ENCODE results near the gene TGM1.
"Not testable (repeated sequence)": the region's sequence is repeated elsewhere in the genome, so short reads cannot be mapped to it uniquely, and the experiment has no call there.

The TGM1 gene

DNA sequence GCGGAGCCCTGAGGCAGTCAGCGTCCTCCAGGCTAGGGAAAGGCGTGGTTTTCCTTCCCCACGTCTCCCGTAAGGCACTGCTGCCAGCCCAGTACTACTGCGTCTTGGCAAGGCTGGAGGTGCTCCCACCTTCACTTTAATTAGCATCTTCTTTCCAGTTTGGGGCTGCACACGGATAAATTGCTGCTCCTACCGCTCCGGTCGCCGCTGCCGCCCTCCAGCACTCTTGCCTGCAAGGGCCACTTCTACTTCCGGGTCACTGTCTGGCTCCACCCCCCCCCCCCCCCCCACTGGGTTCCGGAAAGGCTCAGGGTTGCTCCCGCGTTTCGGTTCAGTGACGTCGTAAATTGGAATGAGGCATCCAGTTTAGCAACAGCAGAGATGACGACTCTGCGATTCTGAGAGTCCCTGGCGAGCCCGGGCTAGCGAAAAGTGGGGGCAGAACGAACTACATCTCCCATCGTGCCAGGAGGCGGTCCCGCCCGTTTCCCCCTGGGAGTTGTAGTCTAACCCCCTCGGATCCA lies 30.8 kb downstream of the TGM1 start, which contains the start of gene NEDD8:
Gene NEDD8, minus strand, starts transcription at position 247 of the 524 bp plus-strand sequence. Its CDS starts 100 bp downstream, at position 147.
- DNase-seq, result peak; percentile 90

DNA sequence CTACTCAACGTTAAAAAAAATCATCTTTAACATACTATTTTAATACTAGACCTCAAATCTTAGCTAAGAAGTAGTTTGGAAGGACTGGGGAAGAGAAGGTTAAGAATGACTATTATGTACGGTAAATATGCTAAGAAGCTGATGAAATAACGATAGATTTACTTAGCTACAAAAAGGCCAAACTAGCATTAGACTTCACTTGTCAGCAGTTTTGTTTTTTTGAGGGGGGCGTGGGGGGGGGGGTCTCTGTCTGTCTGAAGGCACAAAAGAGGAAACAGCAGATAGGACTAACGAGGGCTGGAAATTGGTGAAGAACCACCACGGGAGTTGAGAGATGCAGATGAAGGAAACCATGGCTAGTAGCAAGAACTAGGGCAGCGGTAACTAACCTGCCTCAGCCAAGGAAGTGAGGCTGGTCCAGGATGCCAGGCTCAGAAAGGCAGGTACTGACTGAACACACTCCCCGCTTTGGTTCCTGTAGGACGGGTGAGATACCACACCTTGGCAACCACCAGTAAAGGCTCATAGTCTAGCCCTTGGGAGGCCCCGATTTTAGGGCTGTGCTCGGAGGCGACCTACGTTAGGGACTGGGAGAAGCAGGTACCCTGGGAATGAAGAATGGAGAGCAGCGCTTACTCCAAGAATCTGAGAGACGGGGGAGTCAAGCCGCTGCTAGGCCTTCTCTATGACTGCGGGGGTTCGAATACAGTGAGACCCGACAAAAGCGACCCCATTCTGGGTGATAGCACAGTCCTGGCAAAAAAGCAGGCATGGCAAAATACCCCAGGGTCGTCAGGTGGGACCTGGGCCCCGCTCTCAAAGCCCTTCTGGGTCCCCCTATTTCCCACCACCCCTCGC lies 31.5 kb downstream of the TGM1 start:
- no peak for DNase-seq

DNA sequence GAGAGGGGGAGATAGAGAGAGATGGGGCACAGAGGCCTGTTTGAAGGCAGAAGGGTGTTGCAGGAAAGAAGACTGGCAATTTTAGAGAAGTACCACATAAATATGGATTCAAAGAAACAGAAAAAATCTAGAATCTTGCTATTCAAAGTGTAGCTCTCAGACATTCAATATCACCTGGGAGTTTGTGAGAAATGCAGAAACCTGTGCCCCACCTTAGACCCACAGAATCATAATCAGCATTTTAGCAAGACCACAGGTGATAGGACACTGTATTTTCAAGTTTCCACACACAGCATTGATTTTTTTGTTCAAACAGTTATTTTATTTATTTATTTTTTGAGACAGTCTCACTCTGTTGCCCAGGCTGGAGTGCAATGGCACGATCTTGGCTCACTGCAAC lies 34.1 kb downstream of the TGM1 start:
- no peak for DNase-seq

DNA sequence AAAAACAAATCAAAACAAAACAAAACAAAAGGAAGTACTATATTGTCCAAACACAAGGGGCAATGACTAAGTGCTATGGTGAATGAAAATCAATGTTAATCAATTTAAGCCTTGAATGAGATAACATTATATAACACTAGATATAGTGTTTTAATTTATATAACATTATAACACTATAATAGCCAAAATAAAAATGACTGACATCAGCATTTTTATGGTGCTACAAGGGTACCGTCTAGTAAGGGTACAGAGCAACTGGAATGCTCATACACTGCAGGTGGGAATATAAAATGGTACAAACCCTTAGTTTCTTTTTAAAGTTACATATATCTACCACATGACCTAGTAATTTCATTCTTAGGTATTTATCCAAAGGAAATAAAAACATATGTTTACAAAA lies 36.5 kb downstream of the TGM1 start:
- DNase-seq, result no peak

DNA sequence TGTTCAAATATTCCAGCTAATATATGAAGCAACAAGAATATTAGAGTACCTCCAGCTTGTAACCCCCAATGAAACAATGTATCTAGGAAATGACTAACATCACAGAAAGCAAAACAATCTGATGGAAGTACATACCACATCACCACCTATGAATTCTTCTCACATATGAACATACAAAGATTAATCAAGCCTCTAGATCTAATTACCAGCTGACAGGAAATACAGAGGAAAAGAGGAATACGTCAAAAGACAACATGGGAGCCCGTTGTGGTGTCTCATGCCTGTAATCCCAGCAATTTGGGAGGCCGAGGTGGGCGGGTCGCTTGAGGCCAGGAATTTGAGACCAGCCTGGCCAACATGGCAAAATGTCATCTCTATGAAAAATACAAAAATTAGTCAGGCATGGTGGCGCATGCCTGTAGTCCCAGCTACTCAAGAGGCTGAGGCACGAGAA lies 38.3 kb downstream of the TGM1 start:
- DNase-seq, result no peak

DNA sequence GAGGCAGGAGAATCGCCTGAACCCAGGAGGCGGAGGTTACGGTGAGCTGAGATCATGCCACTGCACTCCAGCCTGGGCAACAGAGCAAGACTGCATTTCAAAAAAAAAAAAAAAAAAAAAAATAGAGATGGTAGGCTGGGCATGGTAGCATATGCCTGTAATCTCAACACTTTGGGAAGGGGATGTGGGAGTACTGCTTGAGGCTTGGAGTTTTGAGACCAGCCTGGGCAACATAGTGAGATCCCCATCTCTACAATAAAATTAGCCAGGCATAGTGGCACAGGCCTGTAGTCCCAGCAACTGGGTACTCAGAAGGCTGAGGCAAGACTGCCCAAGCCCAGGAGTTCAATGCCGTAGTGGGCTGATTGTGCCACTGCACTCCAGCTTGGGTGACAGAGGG lies 40.0 kb downstream of the TGM1 start:
- not testable (repeated sequence) for DNase-seq

DNA sequence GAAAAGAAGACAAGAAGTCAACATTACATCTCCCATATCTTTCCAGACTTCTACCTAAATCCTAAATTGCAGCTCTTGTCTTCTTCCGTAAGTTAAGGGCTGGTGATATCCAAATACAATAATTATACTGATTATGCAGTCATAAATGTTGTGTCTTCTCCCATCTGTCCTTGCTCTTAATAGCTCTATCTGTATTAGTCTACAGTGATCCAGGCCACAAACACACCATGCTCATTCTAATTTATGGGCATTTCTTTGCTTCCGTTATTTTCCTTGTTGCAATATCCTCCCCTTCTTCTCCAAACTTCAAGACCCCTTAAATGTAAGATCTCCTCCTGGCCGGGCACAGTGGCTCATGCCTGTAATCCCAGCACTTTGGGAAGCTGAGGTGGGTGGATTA lies 43.5 kb downstream of the TGM1 start:
- DNase-seq, result no peak

DNA sequence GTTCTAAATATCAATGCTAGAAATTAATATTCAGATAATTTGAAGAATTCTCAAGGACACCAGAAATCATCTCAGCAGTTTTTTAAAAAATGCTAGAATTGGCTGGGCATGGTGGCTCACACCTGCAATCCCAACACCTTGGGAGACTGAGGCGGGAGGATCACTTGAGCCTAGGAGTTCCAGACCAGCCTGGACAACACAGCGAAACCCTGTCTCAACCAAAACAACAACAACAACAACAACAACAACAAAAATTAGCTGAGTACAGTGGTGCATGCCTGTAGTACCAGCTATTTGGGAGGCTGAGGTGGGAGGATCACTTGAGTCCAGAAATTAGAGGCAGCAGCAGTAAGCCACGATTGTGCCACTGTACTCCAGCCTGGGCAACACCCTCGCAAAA lies 43.9 kb downstream of the TGM1 start:
- no peak for DNase-seq

DNA sequence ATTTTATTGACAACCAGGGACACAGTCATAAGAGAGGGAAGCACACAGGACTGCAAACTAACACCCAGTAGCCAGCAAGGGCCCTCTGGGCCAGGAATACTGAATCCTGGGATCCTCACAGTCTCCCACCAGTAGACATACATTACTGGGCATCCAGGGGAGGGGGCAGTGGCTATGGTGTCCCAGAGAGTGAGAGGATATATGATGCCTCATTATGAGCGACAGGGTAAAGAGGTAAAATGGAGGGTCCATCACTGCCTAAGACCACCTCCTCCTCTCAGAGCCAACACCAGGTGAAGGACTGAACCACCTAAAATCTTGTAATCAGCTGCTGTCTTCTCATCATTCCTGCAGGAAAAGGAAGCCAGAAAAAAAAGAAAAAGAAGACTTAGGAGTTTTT lies 46.1 kb downstream of the TGM1 start:
- not testable (repeated sequence) for DNase-seq

DNA sequence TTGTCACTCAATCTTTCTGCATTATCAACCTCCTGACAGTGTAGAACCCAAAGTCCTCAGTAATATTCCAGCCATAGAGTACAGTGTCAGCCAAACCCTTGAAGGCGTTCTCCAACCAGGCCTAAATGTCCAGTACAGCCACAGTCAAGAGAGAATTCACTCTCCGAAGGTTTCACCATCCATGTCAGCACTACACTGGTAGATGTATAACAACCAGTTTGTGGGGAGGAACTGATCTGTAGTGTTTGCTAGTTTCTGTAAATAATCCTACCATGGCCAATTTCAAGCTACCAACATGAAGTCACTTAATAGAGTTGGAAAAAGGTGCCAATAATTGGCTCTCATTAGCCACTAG lies 46.7 kb downstream of the TGM1 start:
- DNase-seq, result no peak

DNA sequence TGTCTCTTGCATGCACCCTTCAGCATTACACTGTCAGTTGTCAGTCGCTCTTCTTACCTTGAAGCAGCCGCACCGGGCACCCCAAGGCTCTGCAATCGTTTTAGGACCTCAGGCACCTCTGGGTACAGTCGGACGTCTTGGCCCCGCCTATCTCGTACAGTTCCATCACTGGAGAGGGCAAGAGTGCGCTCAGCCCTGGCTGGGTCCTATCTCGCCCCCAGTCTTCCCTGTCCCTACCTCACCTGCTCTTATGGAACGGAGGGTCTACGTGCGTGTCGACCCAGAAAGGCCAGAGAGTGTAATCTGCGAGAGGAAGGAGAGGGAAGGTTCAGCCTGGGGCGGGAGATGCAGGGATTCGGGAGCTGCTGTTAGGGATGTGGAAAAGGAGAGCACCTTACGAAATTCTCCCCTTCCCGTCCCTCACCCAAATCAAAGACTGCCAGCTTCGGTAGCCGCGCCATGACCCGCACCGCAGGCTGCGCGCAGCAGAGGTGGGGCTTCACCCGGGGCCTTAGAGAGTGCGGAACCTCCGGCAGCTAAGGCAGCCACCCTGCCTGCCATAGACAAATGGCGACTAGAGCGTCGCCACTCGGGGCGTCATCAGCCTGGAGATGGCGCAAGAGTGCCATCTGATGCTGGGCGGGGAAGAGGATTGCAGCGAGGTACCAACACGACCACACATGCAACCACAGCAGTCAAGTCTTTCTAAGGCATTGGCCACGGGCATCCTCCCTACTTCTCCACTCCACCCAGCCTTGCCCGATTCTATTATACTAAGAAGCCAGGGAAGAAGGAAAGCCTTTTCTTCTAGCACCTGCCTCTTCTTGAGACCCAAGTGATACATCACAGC lies 47.3 kb downstream of the TGM1 start, which contains the start of gene MDP1:
Gene MDP1, minus strand, starts transcription at position 572 of the 850 bp plus-strand sequence. Its CDS starts 111 bp downstream, at position 461.
- DNase-seq, result peak; percentile 30

DNA sequence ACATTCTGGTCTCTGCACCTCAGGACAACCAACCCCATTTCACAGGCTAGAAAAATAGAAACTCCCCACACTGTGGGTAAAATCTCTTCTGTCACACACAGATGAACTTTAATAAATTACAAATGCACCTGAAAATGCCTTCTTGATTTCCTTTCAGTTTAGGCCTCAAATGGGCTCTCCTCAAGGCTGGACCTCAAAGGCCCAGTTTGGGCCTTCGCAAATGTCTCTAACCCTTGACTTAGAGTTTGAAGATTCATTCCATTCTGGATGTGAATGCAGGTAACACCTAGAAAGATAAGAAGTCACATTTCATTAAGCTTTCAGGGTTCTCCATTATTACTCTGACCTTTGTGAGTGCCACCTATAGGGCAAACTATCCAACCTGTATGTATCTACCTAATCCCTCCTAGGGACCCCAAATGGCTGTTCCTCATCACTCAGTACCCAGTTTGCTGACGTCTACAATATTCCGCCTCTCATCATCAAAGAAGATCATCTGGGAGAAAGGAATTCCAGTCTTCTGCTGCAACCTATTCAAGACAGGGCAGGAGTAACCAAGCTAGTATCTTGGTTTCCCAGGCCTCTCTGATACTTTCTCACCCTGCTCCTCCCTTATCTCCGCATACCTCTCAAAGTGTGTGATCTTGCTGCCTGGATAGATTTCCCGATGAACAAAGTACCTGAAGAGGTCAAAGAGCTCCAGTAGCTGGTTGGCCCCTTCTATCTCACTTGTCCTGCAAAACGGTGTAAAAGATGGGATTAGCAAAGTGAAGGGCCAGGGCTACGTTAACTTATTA lies 48.9 kb downstream of the TGM1 start:
- no peak for DNase-seq

DNA sequence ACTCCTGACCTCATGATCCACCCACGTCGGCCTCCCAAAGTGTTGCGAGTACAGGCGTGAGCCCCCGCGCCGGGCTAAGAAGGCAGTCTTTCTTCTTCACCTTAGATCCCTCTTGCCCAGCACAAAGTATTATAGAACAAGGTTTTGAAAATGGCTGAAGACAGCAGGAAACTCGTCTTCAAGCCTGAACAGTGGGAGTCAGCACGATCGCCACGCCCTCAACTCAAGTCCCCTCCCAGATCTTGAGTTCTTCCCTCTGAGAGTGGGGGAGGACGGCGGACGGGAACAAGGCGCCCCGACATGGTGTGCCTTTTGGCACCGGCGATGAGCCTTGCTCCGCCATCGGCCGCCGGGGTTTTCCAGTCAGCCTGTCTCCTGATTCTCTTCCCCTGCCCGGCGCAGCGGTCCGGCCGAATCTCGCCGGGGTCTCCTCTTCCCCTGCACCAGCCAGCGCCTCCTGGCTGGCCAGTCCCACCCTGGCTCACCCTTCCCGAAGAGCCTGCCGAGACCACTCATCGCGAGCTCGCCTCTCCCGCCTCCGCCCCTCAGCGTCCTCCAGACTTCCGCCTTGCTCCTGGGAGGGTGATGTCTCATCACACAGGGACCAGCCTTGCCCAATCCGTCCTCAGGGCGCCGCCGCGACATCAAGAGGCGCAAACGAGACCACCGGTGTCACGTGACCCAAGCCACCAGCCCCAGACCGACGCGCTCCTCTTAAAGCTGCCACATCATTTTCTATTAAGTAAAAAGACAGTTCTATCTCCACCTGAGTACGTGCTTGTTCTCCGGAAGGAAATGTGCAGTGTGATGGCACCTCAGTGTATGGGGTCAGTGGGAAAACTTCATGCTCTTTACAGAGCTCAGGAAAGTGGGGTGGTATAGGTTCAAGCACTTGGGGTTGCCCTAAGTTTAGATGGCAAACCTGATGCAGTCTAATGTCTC lies 49.8 kb downstream of the TGM1 start, which contains the start of gene CHMP4A:
Gene CHMP4A, minus strand, starts transcription at position 565 of the 942 bp plus-strand sequence. Its CDS starts 49 bp downstream, at position 516.
- peak; percentile 91 for DNase-seq

DNA sequence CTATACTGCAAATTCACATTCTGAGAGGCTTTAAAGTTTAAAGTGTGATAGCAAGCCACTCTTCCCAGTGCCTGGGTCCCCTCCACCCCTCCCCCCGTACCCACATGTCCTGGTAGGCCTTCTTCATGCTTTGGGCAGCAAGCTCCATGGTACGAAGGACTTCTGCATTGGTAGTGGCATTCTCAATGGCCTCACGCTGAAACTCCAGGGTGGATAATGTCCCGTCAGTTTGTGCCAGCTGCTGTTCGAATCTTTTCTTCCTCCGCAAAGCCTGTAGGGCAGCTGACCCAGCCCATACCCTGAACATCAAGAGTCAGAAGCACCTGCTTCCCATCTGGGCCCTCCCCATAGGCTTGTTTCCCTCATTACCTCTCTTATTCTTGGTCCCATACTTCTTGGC lies 51.7 kb downstream of the TGM1 start:
- no peak for DNase-seq

DNA sequence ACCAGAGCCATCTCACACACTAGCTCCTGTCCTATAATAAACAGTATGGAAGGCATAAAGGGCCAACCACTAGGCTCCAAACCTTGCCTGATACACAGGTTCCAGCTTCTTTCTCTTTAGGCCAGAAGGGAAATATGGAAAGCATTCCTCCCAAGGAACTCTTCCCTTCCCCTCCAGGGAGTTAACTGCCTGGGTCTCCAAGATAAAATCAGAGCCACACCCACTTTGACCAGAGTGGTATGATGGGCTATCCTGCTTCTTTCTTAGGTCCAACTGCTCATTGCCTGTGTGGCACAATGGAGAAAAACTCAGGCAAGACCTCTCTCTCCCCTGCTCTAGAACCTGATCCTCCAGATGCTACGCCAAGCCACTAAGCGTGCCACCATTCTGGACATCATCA lies 55.4 kb downstream of the TGM1 start:
- no peak for DNase-seq

DNA sequence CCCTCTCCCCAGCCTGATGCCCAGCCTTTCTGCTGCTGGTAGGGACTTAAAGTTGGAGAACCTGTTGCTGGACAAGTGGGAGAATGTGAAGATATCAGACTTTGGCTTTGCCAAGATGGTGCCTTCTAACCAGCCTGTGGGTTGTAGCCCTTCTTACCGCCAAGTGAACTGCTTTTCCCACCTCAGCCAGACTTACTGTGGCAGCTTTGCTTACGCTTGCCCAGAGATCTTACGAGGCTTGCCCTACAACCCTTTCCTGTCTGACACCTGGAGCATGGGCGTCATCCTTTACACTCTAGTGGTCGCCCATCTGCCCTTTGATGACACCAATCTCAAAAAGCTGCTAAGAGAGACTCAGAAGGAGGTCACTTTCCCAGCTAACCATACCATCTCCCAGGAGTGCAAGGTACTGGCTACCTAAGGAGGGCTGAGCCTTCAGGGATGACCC lies 55.8 kb downstream of the TGM1 start:
- DNase-seq, result no peak

DNA sequence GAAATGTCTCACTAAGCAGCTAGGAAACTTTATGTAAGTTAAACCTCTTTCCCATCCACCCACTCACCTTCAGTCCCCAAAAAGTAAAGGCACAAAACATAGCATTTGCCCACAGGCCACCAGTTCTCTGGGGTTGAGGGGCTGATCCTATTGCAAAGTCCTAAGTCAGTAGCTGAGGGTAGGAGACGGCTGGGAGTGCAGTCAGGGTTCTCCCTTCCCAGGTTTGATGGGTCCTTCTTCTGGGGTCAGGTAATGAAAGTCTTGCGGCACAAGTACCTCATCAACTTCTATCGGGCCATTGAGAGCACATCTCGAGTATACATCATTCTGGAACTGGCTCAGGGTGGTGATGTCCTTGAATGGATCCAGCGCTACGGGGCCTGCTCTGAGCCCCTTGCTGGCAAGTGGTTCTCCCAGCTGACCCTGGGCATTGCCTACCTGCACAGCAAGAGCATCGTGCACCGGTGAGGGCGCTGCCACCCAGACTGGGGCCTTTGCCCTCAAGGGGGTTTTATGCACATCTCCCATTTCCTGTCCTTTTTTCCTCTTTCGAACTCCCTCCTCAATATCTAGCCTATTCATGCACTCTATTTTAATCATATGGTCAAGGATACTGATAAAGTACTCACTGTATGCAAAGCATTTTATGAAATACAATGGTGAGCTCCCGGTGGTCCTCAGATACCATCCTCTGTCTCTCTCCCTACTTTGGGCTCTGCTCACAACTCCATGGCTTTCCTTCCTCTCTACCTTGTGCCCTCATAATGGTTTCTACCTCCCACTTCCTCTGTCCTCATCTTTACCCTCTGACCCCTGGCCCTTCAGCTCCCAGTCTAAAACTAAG lies 56.5 kb downstream of the TGM1 start:
- no peak for DNase-seq

DNA sequence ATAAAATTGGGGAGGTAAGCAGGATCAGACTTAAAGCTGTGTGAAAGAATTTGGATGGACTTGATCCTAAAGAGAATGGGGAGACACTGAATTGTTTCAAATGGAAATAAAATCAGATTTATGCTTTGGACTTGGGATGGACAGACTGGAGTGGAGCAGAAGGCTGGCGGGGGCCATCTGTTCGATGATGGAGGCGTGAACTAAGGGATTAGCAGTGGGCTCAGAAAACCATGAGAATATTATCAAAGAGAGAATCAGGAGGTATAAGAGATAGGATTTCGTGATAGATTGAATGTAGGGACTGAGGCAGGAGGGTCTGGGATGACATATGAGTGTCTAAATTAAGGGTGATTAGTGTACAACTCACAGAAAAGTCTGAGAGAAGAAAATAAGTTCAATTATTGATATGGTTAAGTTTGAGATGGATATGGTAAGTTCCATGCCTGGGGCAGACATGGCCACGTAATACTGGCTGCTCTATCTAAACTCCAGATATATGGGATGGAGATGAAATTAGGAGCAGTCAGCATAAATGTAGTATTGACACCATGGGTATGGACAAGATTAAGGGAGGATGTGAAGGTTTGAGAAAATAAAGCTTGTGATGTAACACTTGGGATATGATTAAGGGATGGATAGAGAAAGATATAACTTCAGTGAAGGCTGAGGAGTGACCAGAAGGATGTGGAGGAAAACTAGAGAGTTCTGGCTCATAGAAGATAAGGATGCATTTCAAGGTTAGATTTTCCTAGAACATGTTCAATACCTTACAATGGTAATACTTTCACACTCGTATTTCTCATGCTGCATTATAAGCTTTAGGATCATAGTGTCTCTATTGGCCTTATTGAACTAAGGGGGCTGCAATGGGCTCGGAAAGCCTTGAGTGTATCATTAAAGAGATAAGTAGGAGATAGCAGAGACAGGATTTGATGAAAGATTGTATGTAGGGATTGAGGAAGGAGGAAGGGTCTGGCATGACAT lies 58.5 kb downstream of the TGM1 start:
- no peak for DNase-seq

Measured in T1000 (cell line).